ENCODE measurements around the gene LRFN2. TPM values are rescaled to one million over a fixed set of nuclear protein-coding genes. Genes with fewer than 3 reads are reported as not detected.

LRFN2 gene
- total and polyA plus RNA-seq, 2 donors (not counting 1 experiment from before 2014, with no cell fraction given) = not detected

DNA sequence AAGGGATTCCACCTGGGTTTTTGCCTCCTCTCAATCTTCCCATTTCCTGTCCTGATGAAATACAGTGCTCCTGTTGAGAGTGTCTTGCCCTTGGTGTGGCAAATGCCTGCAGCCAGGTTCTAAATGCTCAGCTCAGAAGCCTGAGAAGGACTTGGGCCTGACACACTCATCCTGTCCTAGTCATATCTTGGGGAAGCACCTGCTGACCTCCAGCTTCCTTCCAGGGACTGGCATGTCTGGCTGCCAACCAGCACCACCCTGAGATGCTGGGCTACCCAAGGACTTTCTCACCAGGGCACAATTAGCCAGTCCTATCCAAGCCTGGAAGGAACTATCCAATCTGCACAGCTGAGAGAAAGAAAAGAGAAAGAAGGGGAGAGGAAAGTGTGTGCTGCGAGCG, 43.4 kb downstream of the LRFN2 start:
- Mint-ChIP-seq H3K27me3 (peaks cover 3% of the 10 kb centered on the region), H3K4me1 (no peaks in the 10 kb centered on the region), H3K9me3 (ENCODE audit: insufficient read depth) (no peaks in the 10 kb centered on the region), H3K27ac (no peak overlapping the region), H3K4me3 (no peak overlapping the region)
- no peak for TF ChIP-seq EZH2 (IDR thresholded peaks at IDR 0.05; ENCODE audit: borderline replicate concordance, insufficient read depth, low read depth, low read length, poor library complexity, severe bottlenecking)
- TF ChIP-seq, protein P1, sequence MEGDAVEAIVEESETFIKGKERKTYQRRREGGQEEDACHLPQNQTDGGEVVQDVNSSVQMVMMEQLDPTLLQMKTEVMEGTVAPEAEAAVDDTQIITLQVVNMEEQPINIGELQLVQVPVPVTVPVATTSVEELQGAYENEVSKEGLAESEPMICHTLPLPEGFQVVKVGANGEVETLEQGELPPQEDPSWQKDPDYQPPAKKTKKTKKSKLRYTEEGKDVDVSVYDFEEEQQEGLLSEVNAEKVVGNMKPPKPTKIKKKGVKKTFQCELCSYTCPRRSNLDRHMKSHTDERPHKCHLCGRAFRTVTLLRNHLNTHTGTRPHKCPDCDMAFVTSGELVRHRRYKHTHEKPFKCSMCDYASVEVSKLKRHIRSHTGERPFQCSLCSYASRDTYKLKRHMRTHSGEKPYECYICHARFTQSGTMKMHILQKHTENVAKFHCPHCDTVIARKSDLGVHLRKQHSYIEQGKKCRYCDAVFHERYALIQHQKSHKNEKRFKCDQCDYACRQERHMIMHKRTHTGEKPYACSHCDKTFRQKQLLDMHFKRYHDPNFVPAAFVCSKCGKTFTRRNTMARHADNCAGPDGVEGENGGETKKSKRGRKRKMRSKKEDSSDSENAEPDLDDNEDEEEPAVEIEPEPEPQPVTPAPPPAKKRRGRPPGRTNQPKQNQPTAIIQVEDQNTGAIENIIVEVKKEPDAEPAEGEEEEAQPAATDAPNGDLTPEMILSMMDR (IDR thresholded peaks at IDR 0.05) = no peak
- ChIA-PET POLR2A (no interaction called here), CTCF (no interaction called here)
- ATAC-seq (ENCODE audit: low read depth) (no peak), DNase-seq (no peak)
- Histone ChIP-seq H3K79me2 (ENCODE audit: control insufficient read depth, insufficient read depth, low read length) (no peaks in the 10 kb centered on the region), H3K27ac (ENCODE audit: low read length in 2 of 2) (no peak overlapping the region), H3K27me3 (replicated peaks in 1 of 4; ENCODE audit: control extremely low read depth in 1 of 4, control insufficient read depth in 3 of 4, insufficient read depth in 4 of 4, low read length in 3 of 4) (no peaks in the 10 kb centered on the region), H3K9ac (ENCODE audit: low read length) (no peak overlapping the region), H3K9me3 (ENCODE audit: control extremely low read depth in 1 of 3, control insufficient read depth in 2 of 3, insufficient read depth in 1 of 3, low read length in 2 of 3) (peaks cover 0 to 2% (median 0%) of the 10 kb centered on the region in 3 donors), H3K36me3 (replicated peaks in 1 of 2; ENCODE audit: control extremely low read depth in 1 of 2, control insufficient read depth in 1 of 2, extremely low read depth in 1 of 2, insufficient read depth in 2 of 2, low read length in 1 of 2) (no peaks in the 10 kb centered on the region), H2AFZ (ENCODE audit: insufficient read depth, low read depth, low read length, poor library complexity, severe bottlenecking) (no peak overlapping the region), H4K20me1 (ENCODE audit: control insufficient read depth, insufficient read depth, low read length, poor library complexity, severe bottlenecking) (no peaks in the 10 kb centered on the region), H3K4me3 (ENCODE audit: control extremely low read depth in 1 of 5, extremely low read depth in 1 of 5, insufficient read depth in 1 of 5, low read depth in 2 of 5, low read length in 4 of 5) (no peak overlapping the region), H3K4me2 (replicated peaks; ENCODE audit: low read depth, low read length, poor library complexity, severe bottlenecking) (no peak overlapping the region), H3K4me1 (ENCODE audit: control insufficient read depth in 2 of 2, insufficient read depth in 2 of 2, low read length in 2 of 2) (no peaks in the 10 kb centered on the region)
- WGBS (ENCODE audit: insufficient coverage) = no CpG with 5 or more reads among the region's 2 CpGs
- intact Hi-C loops (cut with micrococcal nuclease) = no loop called here

DNA sequence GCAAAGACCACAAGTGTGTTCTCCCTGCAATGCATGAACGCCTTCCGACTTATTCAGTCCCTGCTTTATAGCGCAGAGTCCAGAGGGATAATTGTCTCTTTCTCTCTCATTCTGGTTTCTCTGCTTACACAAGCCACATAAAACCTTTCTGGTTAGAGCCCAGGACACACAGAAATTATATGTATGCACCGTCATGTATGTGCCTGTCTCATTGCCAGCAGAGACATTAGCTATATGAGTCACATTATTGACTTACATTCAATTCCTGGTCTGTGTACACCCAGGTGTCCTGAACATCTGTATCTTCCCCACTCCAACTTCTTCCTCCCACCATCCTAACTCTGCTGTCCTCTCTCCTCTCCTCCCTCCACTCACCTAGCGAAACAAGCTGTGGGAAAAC, 44.0 kb downstream of the LRFN2 start:
- H3K9me3 ChIP-seq (ENCODE audit: control extremely low read depth in 1 of 3, control insufficient read depth in 2 of 3, insufficient read depth in 1 of 3, low read length in 2 of 3) = peaks cover 0 to 2% (median 0%) of the 10 kb centered on the region in 3 donors
- Mint-ChIP-seq H3K4me1 (no peaks in the 10 kb centered on the region), H3K27me3 (peaks cover 3% of the 10 kb centered on the region), H3K27ac (no peak overlapping the region), H3K4me3 (no peak overlapping the region), H3K9me3 (ENCODE audit: insufficient read depth) (no peaks in the 10 kb centered on the region)
- no peaks in the 10 kb centered on the region for H3K79me2 ChIP-seq (ENCODE audit: control insufficient read depth, insufficient read depth, low read length)
- POLR2A ChIA-PET = no interaction called here
- no peak overlapping the region for H3K27ac ChIP-seq (ENCODE audit: low read length in 2 of 2)
- DNase-seq (no peak), ATAC-seq (ENCODE audit: low read depth) (no peak)
- H4K20me1 ChIP-seq (ENCODE audit: control insufficient read depth, insufficient read depth, low read length, poor library complexity, severe bottlenecking) = no peaks in the 10 kb centered on the region
- no peak overlapping the region for H3K9ac ChIP-seq (ENCODE audit: low read length)
- WGBS (ENCODE audit: insufficient coverage) = 95% methylated on average over 4 of the region's 5 CpGs
- H3K27me3 ChIP-seq (replicated peaks in 1 of 4; ENCODE audit: control extremely low read depth in 1 of 4, control insufficient read depth in 3 of 4, insufficient read depth in 4 of 4, low read length in 3 of 4) = no peaks in the 10 kb centered on the region
- H3K4me2 ChIP-seq (replicated peaks; ENCODE audit: low read depth, low read length, poor library complexity, severe bottlenecking) = no peak overlapping the region
- H3K36me3 ChIP-seq (replicated peaks in 1 of 2; ENCODE audit: control extremely low read depth in 1 of 2, control insufficient read depth in 1 of 2, extremely low read depth in 1 of 2, insufficient read depth in 2 of 2, low read length in 1 of 2) = no peaks in the 10 kb centered on the region
- no peak overlapping the region for H2AFZ ChIP-seq (ENCODE audit: insufficient read depth, low read depth, low read length, poor library complexity, severe bottlenecking)
- intact Hi-C loops (cut with micrococcal nuclease) = no loop called here
- TF ChIP-seq EZH2 (IDR thresholded peaks at IDR 0.05; ENCODE audit: borderline replicate concordance, insufficient read depth, low read depth, low read length, poor library complexity, severe bottlenecking) = no peak
- TF ChIP-seq, protein P1 (IDR thresholded peaks at IDR 0.05) = no peak
- CTCF ChIA-PET = no interaction called here
- no peaks in the 10 kb centered on the region for H3K4me1 ChIP-seq (ENCODE audit: control insufficient read depth in 2 of 2, insufficient read depth in 2 of 2, low read length in 2 of 2)
- H3K4me3 ChIP-seq (ENCODE audit: control extremely low read depth in 1 of 5, extremely low read depth in 1 of 5, insufficient read depth in 1 of 5, low read depth in 2 of 5, low read length in 4 of 5) = no peak overlapping the region
